Nucleus accumbens (tissue), 56 donors: Measurements from ENCODE around the gene UBE2J1.
"Not testable (repeated sequence)": the region's sequence is repeated elsewhere in the genome, so short reads cannot be mapped to it uniquely, and the experiment has no call there.

Experiments
- DNase-seq, 56 donors: peaks; one replicate each; lab custom pipeline; 2025; lab: John Stamatoyannopoulos, UW

Gene UBE2J1

GRCh38 chr6:89321131-89321970 is 31.2 kb downstream of the UBE2J1 start:
- DNase-seq = peak in 2 of 56 donors; percentile 9 to 11

GRCh38 chr6:89320012-89320559 is 32.4 kb downstream of the UBE2J1 start:
- DNase-seq = no peak

GRCh38 chr6:89317067-89317466 is 35.5 kb downstream of the UBE2J1 start:
- no peak for DNase-seq

- no peak for DNase-seq
These were observed 37.2 kb downstream of the UBE2J1 start, which contains the start of gene GABRR2 for GRCh38 chr6:89315249-89315885. Gene GABRR2 (minus strand): TSS chr6:89315299. CDS start chr6:89315165, 134 bp downstream.

GRCh38 chr6:89314692-89315091 is 37.8 kb downstream of the UBE2J1 start:
- DNase-seq = no peak

GRCh38 chr6:89313006-89313405 is 39.5 kb downstream of the UBE2J1 start:
- DNase-seq = peak in 2 of 56 donors; percentile 10 to 23

GRCh38 chr6:89311853-89312531 is 40.5 kb downstream of the UBE2J1 start:
- peak in 42 of 56 donors; percentile 11 to 76 (median 43) for DNase-seq

GRCh38 chr6:89311530-89311852 is 41.0 kb downstream of the UBE2J1 start:
- no peak for DNase-seq

GRCh38 chr6:89310929-89311328 is 41.6 kb downstream of the UBE2J1 start:
- no peak for DNase-seq

GRCh38 chr6:89308525-89309395 is 43.8 kb downstream of the UBE2J1 start:
- DNase-seq = no peak

GRCh38 chr6:89304517-89304916 is 48.0 kb downstream of the UBE2J1 start:
- DNase-seq = not testable (repeated sequence)

GRCh38 chr6:89302936-89303335 is 49.6 kb downstream of the UBE2J1 start:
- DNase-seq = no peak

GRCh38 chr6:89302195-89302770 is 50.2 kb downstream of the UBE2J1 start:
- no peak for DNase-seq

- DNase-seq = no peak
These were observed 50.8 kb downstream of the UBE2J1 start for GRCh38 chr6:89301586-89302194.

- DNase-seq = no peak
These were observed 53.1 kb downstream of the UBE2J1 start for GRCh38 chr6:89299466-89299850.

GRCh38 chr6:89298680-89299465 is 53.6 kb downstream of the UBE2J1 start:
- DNase-seq = peak in 16 of 56 donors; percentile 5 to 49 (median 24)

- DNase-seq = peak in 32 of 56 donors; percentile 4 to 83 (median 56)
These were observed 54.7 kb downstream of the UBE2J1 start for GRCh38 chr6:89297695-89298351.

- DNase-seq = no peak
These were observed 56.5 kb downstream of the UBE2J1 start for GRCh38 chr6:89295981-89296380.
